A549 (cell line): Measurements from ENCODE around the gene TMEM117. TPM values are rescaled to one million over a fixed set of nuclear protein-coding genes. Genes with fewer than 3 reads are reported as not detected.
A peak's percentile ranks its signal among the peaks of the same experiment; 100 is the strongest.

Experiments used
- ATAC-seq, 2 experiments: fragments of 200-7000 bp in 1 of 2; fragments of >200 bp in 1 of 2; cut with Nextera tagmentation in 1 of 2; cut with Tn5 transposase in 1 of 2; 3 replicates each; pipeline versions ENCODE4 v1.8.0 to v1.9.1; 2018 to 2020; ENCODE audit warnings: mild to moderate bottlenecking in 1 of 2, moderate library complexity in 1 of 2
- CTCF ChIA-PET: fragments of 300-600 bp; sonication (Branson Sonifier 250); formaldehyde crosslinking; extraction: SDS; loops from one replicate; lab custom pipeline; 2021; ENCODE audit warnings: antibody characterized with exemption, inconsistent platforms; lab: Yijun Ruan, JAX
- POLR2A ChIA-PET: fragments of 350-600 bp; formaldehyde crosslinking; extraction: SDS; loops from one replicate; lab custom pipeline; 2021; ENCODE audit warnings: antibody characterized with exemption, inconsistent platforms; lab: Yijun Ruan, JAX
- DNase-seq, 2 experiments: peaks; one replicate each; pipeline versions ENCODE4 v3.0.0 to v3.0.0-alpha.2; 2011 to 2016; ENCODE audit warnings: low read depth in 1 of 2, low spot score in 1 of 2
- FAIRE-seq: peaks from 2 replicates; lab custom pipeline; 2011; peaks lifted over from hg19 to GRCh38; lab: Jason Lieb, UNC
- H3K27ac ChIP-seq, 2 experiments: fragments of >200 bp; sonication (Bioruptor Twin); formaldehyde crosslinking; 3 replicates each; pipeline ENCODE4 v1.5.1; 2016 to 2017
- H3K4me1 ChIP-seq: fragments of >200 bp; sonication (Bioruptor Twin); formaldehyde crosslinking; 3 replicates; pipeline ENCODE4 v1.6.1; 2016
- H3K4me2 ChIP-seq: fragments of >200 bp; sonication (Bioruptor Twin); formaldehyde crosslinking; 3 replicates; pipeline ENCODE4 v1.6.1; 2016
- H3K4me3 ChIP-seq: fragments of >200 bp; sonication (Bioruptor Twin); formaldehyde crosslinking; 3 replicates; pipeline ENCODE4 v1.5.1; 2016
- H3K9me3 ChIP-seq: fragments of >200 bp; sonication (Bioruptor Twin); formaldehyde crosslinking; 3 replicates; pipeline ENCODE4 v1.6.1; 2016
- CBX2 ChIP-seq: fragments of 200-600 bp; sonication (generic); IDR thresholded peaks from 2 replicates; pipeline ENCODE4 v1.6.1; 2016; ENCODE audit warnings: low read depth, mild to moderate bottlenecking, borderline replicate concordance
- FOSB ChIP-seq: fragments of 250-450 bp; sonication (Bioruptor Pico); IDR thresholded peaks from 2 replicates; pipeline ENCODE4 v1.5.0; 2020; ENCODE audit warnings: mild to moderate bottlenecking, moderate library complexity
- FOXS1 ChIP-seq: fragments of 250-450 bp; sonication (Bioruptor Pico); IDR thresholded peaks from 2 replicates; pipeline ENCODE4 v1.5.0; 2020; ENCODE audit warnings: mild to moderate bottlenecking, moderate library complexity
- HOXA7 ChIP-seq: fragments of 250-450 bp; sonication (Bioruptor Pico); IDR thresholded peaks from 2 replicates; pipeline ENCODE4 v1.5.0; 2020; ENCODE audit warnings: mild to moderate bottlenecking, moderate library complexity
- HOXB13 ChIP-seq: fragments of 250-450 bp; sonication (Bioruptor Pico); IDR thresholded peaks from 2 replicates; pipeline ENCODE4 v1.5.0; 2020; ENCODE audit warnings: low read depth, mild to moderate bottlenecking, moderate library complexity
- JUNB ChIP-seq: fragments of >200 bp; sonication (Bioruptor Twin); formaldehyde crosslinking; IDR thresholded peaks from 2 replicates; pipeline ENCODE4 v1.6.1; 2016
- MAFK ChIP-seq: fragments of 450-650 bp; IDR thresholded peaks from 2 replicates; pipeline ENCODE4 v1.6.1; 2014; ENCODE audit not compliant: partially characterized antibody
- MAX ChIP-seq: IDR thresholded peaks from 2 replicates; pipeline ENCODE4 v1.6.1; 2012
- NFE2L2 ChIP-seq: fragments of 150-350 bp; conservative IDR thresholded peaks from 2 replicates; pipeline ENCODE4 v1.6.1; 2014; ENCODE audit warnings: low read length
- NR3C1 ChIP-seq: fragments of >200 bp; sonication (Bioruptor Twin); formaldehyde crosslinking; IDR thresholded peaks from 3 replicates; pipeline ENCODE4 v1.6.1; 2017
- PBX3 ChIP-seq: IDR thresholded peaks from 2 replicates; pipeline ENCODE4 v1.6.1; 2012
- RARB ChIP-seq: fragments of 250-450 bp; sonication (Bioruptor Pico); IDR thresholded peaks from 2 replicates; pipeline ENCODE4 v1.8.0; 2021; ENCODE audit warnings: mild to moderate bottlenecking, moderate library complexity
- ZSCAN20 ChIP-seq: fragments of 250-450 bp; sonication (Bioruptor Pico); IDR thresholded peaks from 2 replicates; pipeline ENCODE4 v1.8.0; 2022; ENCODE audit warnings: mild to moderate bottlenecking, moderate library complexity
- WGBS: methylation state at CpG from one replicate; pipeline ENCODE4 v1.1.6; 2017; ENCODE audit errors: missing lambda C conversion rate; 5-methylcytosine and 5-hydroxymethylcytosine counted together
- polyA plus RNA-seq, 4 experiments: library from polyadenylated mRNA; depleted of rRNA in 3 of 4; stranded (reverse); fragments of >200 nt; fragmentation: RNase III in 1 of 4; extraction: RNeasy Plus Mini Kit Qiagen cat#74134 plus additional on column Dnase treatment in 1 of 4; gene quantifications; 2 replicates in 3 of 4; 3 replicates in 1 of 4; pipeline ENCODE4 v1.2.3, GENCODE V29; 2011 to 2017
- TF ChIP-seq, protein P1 (sequence below): fragments of 450-650 bp; IDR thresholded peaks from 2 replicates; pipeline ENCODE4 v1.6.1; 2014; ENCODE audit warnings: antibody characterized with exemption
- TF ChIP-seq, protein P2 (sequence below): fragments of >200 bp; sonication (Bioruptor Twin); formaldehyde crosslinking; IDR thresholded peaks from 2 replicates; pipeline ENCODE4 v1.6.1; 2016

Gene TMEM117
- polyA plus RNA-seq, 2 of the 4 experiments (the other 2 are of a cell fraction) = 2.1 to 4.6 TPM

DNA sequence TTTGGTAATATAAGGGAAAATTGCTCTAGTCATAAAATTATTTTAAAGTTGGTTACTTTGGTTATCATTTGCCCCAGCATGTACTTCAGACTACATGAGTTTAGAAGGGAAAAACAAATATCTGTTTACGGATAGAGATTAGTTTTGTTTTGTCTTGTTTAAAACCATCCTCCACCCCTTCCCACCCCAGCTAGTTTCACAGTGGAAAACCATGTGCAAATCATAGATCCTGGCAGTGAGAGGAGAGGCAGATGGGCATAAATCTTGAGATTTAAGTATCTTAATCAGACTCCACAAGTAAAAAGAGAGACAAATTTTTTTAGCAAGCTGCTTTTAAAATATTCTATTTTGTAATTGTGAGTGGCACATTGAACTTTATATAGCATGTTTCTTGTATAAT, 424.7 kb downstream of the TMEM117 start:
- WGBS = 76% methylated on average over 1 of the region's 1 CpG
- CTCF ChIA-PET = no interaction called here

GRCh38 chr12:44285321-44285960, 449.6 kb downstream of the TMEM117 start:
- no peak overlapping the region for H3K27ac ChIP-seq
- H3K9me3 ChIP-seq = no peaks in the 10 kb centered on the region
- H3K4me3 ChIP-seq = no peak overlapping the region
- no peak overlapping the region for H3K4me2 ChIP-seq
- FAIRE-seq = peak; percentile 72
- no peak for ATAC-seq
- TF ChIP-seq ZSCAN20 (CRISPR knock-in tag) = no peak
- no peak for TF ChIP-seq NR3C1
- TF ChIP-seq, protein P1, sequence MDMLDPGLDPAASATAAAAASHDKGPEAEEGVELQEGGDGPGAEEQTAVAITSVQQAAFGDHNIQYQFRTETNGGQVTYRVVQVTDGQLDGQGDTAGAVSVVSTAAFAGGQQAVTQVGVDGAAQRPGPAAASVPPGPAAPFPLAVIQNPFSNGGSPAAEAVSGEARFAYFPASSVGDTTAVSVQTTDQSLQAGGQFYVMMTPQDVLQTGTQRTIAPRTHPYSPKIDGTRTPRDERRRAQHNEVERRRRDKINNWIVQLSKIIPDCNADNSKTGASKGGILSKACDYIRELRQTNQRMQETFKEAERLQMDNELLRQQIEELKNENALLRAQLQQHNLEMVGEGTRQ = no peak
- no peak for TF ChIP-seq RARB (CRISPR knock-in tag)
- no peak for TF ChIP-seq CBX2
- TF ChIP-seq, all 56 proteins: peak for 0
- no peaks in the 10 kb centered on the region for H3K4me1 ChIP-seq
- CTCF ChIA-PET = no interaction called here
- POLR2A ChIA-PET = no interaction called here
- DNase-seq = no peak
- WGBS = 5% methylated on average over 3 of the region's 3 CpGs

More for the DNA sequence above, 424.7 kb downstream of the TMEM117 start:
- no peaks in the 10 kb centered on the region for H3K9me3 ChIP-seq
- ATAC-seq = no peak
- no peak overlapping the region for H3K27ac ChIP-seq
- no peak overlapping the region for H3K4me2 ChIP-seq
- POLR2A ChIA-PET = no interaction called here
- H3K4me1 ChIP-seq = no peaks in the 10 kb centered on the region
- no peak for FAIRE-seq
- DNase-seq = no peak
- TF ChIP-seq MAFK (no peak), FOSB (CRISPR knock-in tag) (no peak)
- TF ChIP-seq, all 56 proteins: peak for 0
- no peak overlapping the region for H3K4me3 ChIP-seq

DNA sequence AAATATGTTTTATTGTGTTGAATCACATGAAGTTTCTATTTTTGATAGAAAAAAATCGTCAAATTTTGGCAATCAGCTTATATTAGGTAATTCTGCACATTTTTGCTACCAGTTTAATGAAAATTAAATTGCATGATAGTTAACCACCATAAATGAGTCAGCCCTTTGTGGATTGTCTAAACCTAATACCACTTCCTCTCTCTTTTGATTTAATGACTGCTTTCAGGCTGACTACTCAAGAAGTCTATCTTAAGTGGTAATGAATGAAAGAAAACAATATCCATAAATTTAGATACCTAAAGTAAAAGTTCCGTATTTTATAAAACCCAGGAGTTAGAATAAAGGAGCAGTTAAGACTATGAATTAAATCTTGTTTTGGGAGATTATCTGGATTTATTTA, 450.5 kb downstream of the TMEM117 start:
- 31% methylated on average over 2 of the region's 2 CpGs for WGBS
- TF ChIP-seq MAX = no peak
- no peak for TF ChIP-seq FOXS1 (CRISPR knock-in tag)
- TF ChIP-seq HOXB13 (CRISPR knock-in tag) = no peak
- TF ChIP-seq MAFK = no peak
- no peak for TF ChIP-seq HOXA7 (CRISPR knock-in tag)
- no peak for TF ChIP-seq JUNB
- TF ChIP-seq, all 56 proteins: peak for 0
- ATAC-seq = no peak
- no peak overlapping the region for H3K4me2 ChIP-seq
- FAIRE-seq = no peak
- no peak for DNase-seq
- no peaks in the 10 kb centered on the region for H3K9me3 ChIP-seq
- no peaks in the 10 kb centered on the region for H3K4me1 ChIP-seq
- H3K27ac ChIP-seq = no peak overlapping the region
- POLR2A ChIA-PET = no interaction called here
- CTCF ChIA-PET = no interaction called here
- no peak overlapping the region for H3K4me3 ChIP-seq

DNA sequence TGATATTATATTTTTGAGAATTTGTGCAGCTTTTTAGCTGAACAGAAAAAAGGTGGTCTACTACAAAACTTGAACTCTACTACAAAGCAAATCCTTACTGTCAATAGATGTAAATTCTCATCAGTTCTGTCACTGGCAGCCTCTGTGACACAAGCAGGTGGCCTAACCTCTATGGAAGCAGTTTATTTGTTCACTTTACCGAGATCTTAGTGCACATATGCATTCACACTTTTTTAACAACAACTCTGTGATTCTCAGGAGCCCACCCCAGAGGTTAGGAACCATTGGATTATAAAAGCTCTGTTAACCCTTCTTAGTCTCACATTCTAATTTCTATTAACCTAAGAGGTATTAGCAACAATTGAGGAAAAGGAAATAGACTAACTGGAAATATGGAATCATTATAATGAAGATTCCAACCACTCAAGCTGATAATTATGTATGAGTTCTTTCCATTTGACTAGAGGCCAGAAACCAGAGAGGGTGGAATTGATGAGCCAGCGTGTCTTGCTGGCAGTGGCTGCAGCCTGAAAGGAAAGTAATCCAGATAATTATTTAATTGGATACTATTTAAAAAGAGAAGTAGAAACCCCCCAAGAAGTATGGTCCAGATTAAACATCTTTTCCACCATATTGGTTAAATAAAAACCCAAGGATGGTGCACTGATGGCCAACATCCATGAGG, 451.1 kb downstream of the TMEM117 start:
- WGBS = 26% methylated on average over 2 of the region's 2 CpGs
- no peak overlapping the region for H3K4me2 ChIP-seq
- TF ChIP-seq NFE2L2 (no peak), RARB (CRISPR knock-in tag) (no peak), PBX3 (no peak), CBX2 (no peak)
- TF ChIP-seq, protein P2, sequence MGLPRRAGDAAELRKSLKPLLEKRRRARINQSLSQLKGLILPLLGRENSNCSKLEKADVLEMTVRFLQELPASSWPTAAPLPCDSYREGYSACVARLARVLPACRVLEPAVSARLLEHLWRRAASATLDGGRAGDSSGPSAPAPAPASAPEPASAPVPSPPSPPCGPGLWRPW = no peak

More for the DNA sequence above, 451.1 kb downstream of the TMEM117 start:
- FAIRE-seq (no peak), ATAC-seq (no peak), DNase-seq (no peak)
- Histone ChIP-seq H3K9me3 (no peaks in the 10 kb centered on the region), H3K27ac (no peak overlapping the region), H3K4me3 (no peak overlapping the region), H3K4me1 (no peaks in the 10 kb centered on the region)
- ChIA-PET CTCF (no interaction called here), POLR2A (no interaction called here)
